H54 (cell line): ENCODE measurements around the gene HTATSF1.

ENCODE experiments used
- DNase-seq: peaks from one replicate; pipeline ENCODE4 v3.0.0; 2011; ENCODE audit warnings: low spot score, mixed read lengths; ENCODE audit not compliant: insufficient read length
- FAIRE-seq: peaks from 3 replicates; lab custom pipeline; 2011; peaks lifted over from hg19 to GRCh38; lab: Jason Lieb, UNC
- POLR2A ChIP-seq: IDR thresholded peaks from 2 replicates; pipeline ENCODE4 v1.6.1; 2011; ENCODE audit warnings: low read depth, mild to moderate bottlenecking, low read length

The HTATSF1 gene

GRCh38 chrX:136531951-136532350 is 34.6 kb downstream of the HTATSF1 start, which contains the start of gene VGLL1:
Gene VGLL1, plus strand, starts transcription at chrX:136532215. Its CDS starts 3,806 bp downstream, at chrX:136536021.
- no peak for TF ChIP-seq POLR2A
- FAIRE-seq, result no peak
- no peak for DNase-seq

- TF ChIP-seq POLR2A, result no peak
- FAIRE-seq (no peak), DNase-seq (no peak)
Measured at GRCh38 chrX:136534131-136534530, 36.7 kb downstream of the HTATSF1 start.

GRCh38 chrX:136538811-136539210 is 41.4 kb downstream of the HTATSF1 start:
- no peak for FAIRE-seq
- TF ChIP-seq POLR2A, result no peak
- DNase-seq, result no peak

- FAIRE-seq, result no peak
- DNase-seq, result no peak
- TF ChIP-seq POLR2A, result no peak
Measured at GRCh38 chrX:136540226-136540625, 42.8 kb downstream of the HTATSF1 start.

- TF ChIP-seq POLR2A, result no peak
- FAIRE-seq, result no peak
- no peak for DNase-seq
Measured at GRCh38 chrX:136541294-136541693, 43.9 kb downstream of the HTATSF1 start.

- no peak for TF ChIP-seq POLR2A
- FAIRE-seq (no peak), DNase-seq (no peak)
Measured at GRCh38 chrX:136542281-136542680, 44.9 kb downstream of the HTATSF1 start.

- no peak for DNase-seq
- no peak for TF ChIP-seq POLR2A
- FAIRE-seq, result no peak
Measured at GRCh38 chrX:136546371-136546781, 49.0 kb downstream of the HTATSF1 start.

GRCh38 chrX:136549226-136549625 is 51.8 kb downstream of the HTATSF1 start:
- DNase-seq (no peak), FAIRE-seq (no peak)
- TF ChIP-seq POLR2A, result no peak

GRCh38 chrX:136551410-136551809 is 54.0 kb downstream of the HTATSF1 start:
- TF ChIP-seq POLR2A, result no peak
- DNase-seq, result no peak
- no peak for FAIRE-seq

GRCh38 chrX:136555694-136556093 is 58.3 kb downstream of the HTATSF1 start:
- DNase-seq (no peak), FAIRE-seq (no peak)
- no peak for TF ChIP-seq POLR2A
